SK-N-SH treated with all-trans-retinoic acid at 6 μM for 48 hours (cell line): ENCODE results near the gene GRIA1.

ENCODE experiments used
- ATAC-seq: fragments of 200-7000 bp; cut with Tn5 transposase; 3 replicates; pipeline ENCODE4 v1.9.1; 2020; ENCODE audit warnings: mild to moderate bottlenecking, moderate library complexity
- ARNTL ChIP-seq: fragments of 450-650 bp; formaldehyde crosslinking; IDR thresholded peaks from 2 replicates; pipeline ENCODE4 v1.5.0; 2020; ENCODE audit warnings: low read depth, mild to moderate bottlenecking, moderate library complexity, borderline replicate concordance
- BACH2 ChIP-seq: fragments of 250-450 bp; sonication (Bioruptor Pico); IDR thresholded peaks from 2 replicates; pipeline ENCODE4 v1.9.0; 2021; ENCODE audit warnings: mild to moderate bottlenecking, borderline replicate concordance
- CSDC2 ChIP-seq: fragments of 250-450 bp; sonication (Bioruptor Pico); IDR thresholded peaks from 2 replicates; pipeline ENCODE4 v1.5.0; 2020; ENCODE audit warnings: mild to moderate bottlenecking, moderate library complexity
- ESRRG ChIP-seq: fragments of 250-450 bp; sonication (Bioruptor Pico); IDR thresholded peaks from 2 replicates; pipeline ENCODE4 v1.6.1; 2021; ENCODE audit warnings: mild to moderate bottlenecking
- ISL1 ChIP-seq: fragments of 250-450 bp; sonication (Bioruptor Pico); IDR thresholded peaks from 2 replicates; pipeline ENCODE4 v2.1.2; 2022; ENCODE audit warnings: mild to moderate bottlenecking, moderate library complexity
- OSR1 ChIP-seq: fragments of 250-450 bp; sonication (Bioruptor Pico); IDR thresholded peaks from 2 replicates; pipeline ENCODE4 v1.8.0; 2022; ENCODE audit warnings: moderate library complexity, mild to moderate bottlenecking, inconsistent platforms
- PPARA ChIP-seq: fragments of 250-450 bp; sonication (Bioruptor Pico); IDR thresholded peaks from 2 replicates; pipeline ENCODE4 v1.5.0; 2020; ENCODE audit warnings: mild to moderate bottlenecking, borderline replicate concordance
- RARB ChIP-seq: fragments of 250-450 bp; sonication (Bioruptor Pico); IDR thresholded peaks from 2 replicates; pipeline ENCODE4 v1.8.0; 2021; ENCODE audit warnings: mild to moderate bottlenecking, moderate library complexity
- SNAI2 ChIP-seq: fragments of 250-450 bp; sonication (Bioruptor Pico); IDR thresholded peaks from 2 replicates; pipeline ENCODE4 v1.5.0; 2020; ENCODE audit warnings: mild to moderate bottlenecking, moderate library complexity
- TCF4 ChIP-seq: fragments of 250-450 bp; sonication (Bioruptor Pico); IDR thresholded peaks from 2 replicates; pipeline ENCODE4 v1.8.0; 2021; ENCODE audit warnings: mild to moderate bottlenecking, moderate library complexity, borderline replicate concordance
- TOX ChIP-seq: fragments of 250-450 bp; sonication (Bioruptor Pico); IDR thresholded peaks from 2 replicates; pipeline ENCODE4 v1.8.0; 2021; ENCODE audit warnings: mild to moderate bottlenecking, moderate library complexity, borderline replicate concordance
- ZC3H10 ChIP-seq: fragments of 250-450 bp; sonication (Bioruptor Pico); IDR thresholded peaks from 2 replicates; pipeline ENCODE4 v1.5.1; 2021; ENCODE audit warnings: mild to moderate bottlenecking, moderate library complexity
- ZFP30 ChIP-seq: fragments of 450-650 bp; formaldehyde crosslinking; IDR thresholded peaks from 2 replicates; pipeline ENCODE4 v1.5.0; 2022; ENCODE audit warnings: mild to moderate bottlenecking, moderate library complexity
- ZNF565 ChIP-seq: fragments of 450-650 bp; formaldehyde crosslinking; conservative IDR thresholded peaks from 2 replicates; pipeline ENCODE4 v1.5.0; 2020; ENCODE audit warnings: low read depth, mild to moderate bottlenecking, moderate library complexity
- ZNF70 ChIP-seq: fragments of 450-650 bp; formaldehyde crosslinking; IDR thresholded peaks from 2 replicates; pipeline ENCODE4 v1.5.0; 2020; ENCODE audit warnings: mild to moderate bottlenecking, moderate library complexity
- ZNF8 ChIP-seq: fragments of 450-650 bp; formaldehyde crosslinking; IDR thresholded peaks from 2 replicates; pipeline ENCODE4 v1.5.0; 2020; ENCODE audit warnings: mild to moderate bottlenecking, moderate library complexity
- TF ChIP-seq, protein P1 (sequence below): fragments of 250-450 bp; sonication (Bioruptor Pico); IDR thresholded peaks from 2 replicates; pipeline ENCODE4 v1.8.0; 2020; ENCODE audit warnings: mild to moderate bottlenecking, moderate library complexity, borderline replicate concordance
- TF ChIP-seq, protein P2 (sequence below): fragments of 250-450 bp; sonication (Bioruptor Pico); IDR thresholded peaks from 2 replicates; pipeline ENCODE4 v1.8.0; 2021; ENCODE audit warnings: low read depth, mild to moderate bottlenecking, moderate library complexity, borderline replicate concordance
- TF ChIP-seq, protein P3 (sequence below): fragments of 250-450 bp; sonication (Bioruptor Pico); IDR thresholded peaks from 2 replicates; pipeline ENCODE4 v1.5.1; 2020; ENCODE audit warnings: low read depth, mild to moderate bottlenecking, moderate library complexity
- TF ChIP-seq, protein P4 (sequence below): fragments of 250-450 bp; sonication (Bioruptor Pico); IDR thresholded peaks from 2 replicates; pipeline ENCODE4 v1.5.1; 2021; ENCODE audit warnings: mild to moderate bottlenecking, moderate library complexity

The GRIA1 gene

DNA sequence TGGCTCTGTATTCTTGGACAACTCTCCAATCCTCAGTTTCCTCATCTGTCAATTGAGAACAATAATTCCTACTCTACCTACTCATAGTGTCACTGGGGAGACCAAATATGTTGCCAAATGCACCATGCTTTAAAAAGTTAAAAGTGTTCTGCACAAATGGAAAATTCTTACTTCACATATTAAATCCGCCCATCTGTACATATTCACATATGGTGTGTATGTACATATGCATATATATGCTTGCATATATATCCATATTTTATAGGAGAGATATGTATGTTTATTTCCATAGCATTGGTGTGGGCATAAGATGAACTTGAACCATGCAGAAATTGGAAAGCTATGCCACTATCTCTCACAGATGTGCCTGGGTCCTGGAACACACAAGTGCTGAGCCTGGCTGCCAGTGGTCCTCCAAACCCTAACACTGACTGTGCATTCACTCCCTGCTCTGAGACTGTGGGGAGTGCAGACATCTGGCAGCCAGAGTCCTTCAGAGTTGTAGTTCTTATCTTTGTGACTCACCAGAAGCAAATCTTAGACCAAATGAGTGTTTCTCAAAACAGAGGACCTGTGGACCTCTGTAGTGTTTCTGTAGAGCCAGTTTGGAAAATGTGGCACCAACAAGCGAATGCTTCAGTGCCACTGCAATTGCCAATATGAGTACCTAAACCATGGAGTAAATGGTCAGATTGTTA, 168.7 kb downstream of the GRIA1 start:
- ATAC-seq = peak; percentile 88
- TF ChIP-seq, protein P1, sequence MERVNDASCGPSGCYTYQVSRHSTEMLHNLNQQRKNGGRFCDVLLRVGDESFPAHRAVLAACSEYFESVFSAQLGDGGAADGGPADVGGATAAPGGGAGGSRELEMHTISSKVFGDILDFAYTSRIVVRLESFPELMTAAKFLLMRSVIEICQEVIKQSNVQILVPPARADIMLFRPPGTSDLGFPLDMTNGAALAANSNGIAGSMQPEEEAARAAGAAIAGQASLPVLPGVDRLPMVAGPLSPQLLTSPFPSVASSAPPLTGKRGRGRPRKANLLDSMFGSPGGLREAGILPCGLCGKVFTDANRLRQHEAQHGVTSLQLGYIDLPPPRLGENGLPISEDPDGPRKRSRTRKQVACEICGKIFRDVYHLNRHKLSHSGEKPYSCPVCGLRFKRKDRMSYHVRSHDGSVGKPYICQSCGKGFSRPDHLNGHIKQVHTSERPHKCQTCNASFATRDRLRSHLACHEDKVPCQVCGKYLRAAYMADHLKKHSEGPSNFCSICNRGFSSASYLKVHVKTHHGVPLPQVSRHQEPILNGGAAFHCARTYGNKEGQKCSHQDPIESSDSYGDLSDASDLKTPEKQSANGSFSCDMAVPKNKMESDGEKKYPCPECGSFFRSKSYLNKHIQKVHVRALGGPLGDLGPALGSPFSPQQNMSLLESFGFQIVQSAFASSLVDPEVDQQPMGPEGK (CRISPR knock-in tag) = no peak
- TF ChIP-seq TCF4 (CRISPR knock-in tag) = peak; percentile 76; the same call in 1 of the 2 replicates
- TF ChIP-seq ISL1 = 0 out of 2 replicates have a peak, but pooled peaks have one; percentile 8

DNA sequence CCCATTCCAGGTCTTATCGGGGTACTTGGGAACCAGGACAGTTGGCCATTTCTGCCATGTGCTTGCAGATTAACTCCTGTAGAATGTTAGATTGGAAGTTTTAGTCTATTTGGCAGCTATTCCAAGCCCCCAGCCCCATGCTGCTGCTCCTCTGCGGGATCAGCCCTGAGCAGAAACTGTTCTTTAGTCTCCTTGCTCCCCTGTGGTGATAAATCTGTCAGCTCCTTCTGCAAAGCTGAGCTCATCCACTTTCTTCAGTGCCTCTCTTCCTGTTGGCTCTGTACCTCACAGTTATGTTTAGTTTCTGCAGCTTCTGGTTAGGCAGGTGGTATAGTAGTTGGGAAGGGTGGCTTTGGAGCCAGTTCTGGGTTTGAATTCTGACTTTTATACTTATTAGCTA, 170.4 kb downstream of the GRIA1 start:
- ATAC-seq = no peak

DNA sequence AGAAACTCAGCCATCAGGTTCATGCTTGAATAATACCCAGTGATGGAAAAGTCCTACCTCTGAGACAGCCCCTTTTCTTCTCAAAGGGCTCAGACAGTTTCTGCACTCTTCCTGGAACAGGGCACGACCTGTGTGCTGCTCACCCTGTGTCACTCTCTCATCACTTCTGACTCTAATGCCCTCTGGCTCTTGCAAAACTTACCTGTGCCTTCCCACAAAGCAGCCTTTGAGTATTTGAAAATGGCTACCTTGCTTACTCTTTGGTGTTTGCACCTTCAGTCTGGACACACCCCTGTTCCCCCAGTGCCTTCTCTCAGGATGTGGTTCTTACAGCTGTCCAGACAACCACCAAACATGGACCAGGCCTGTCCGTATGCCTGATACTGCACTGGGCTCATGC, 171.4 kb downstream of the GRIA1 start:
- TF ChIP-seq RARB (CRISPR knock-in tag) (no peak), ZNF70 (CRISPR knock-in tag) (no peak), CSDC2 (no peak), ZNF565 (CRISPR knock-in tag) (no peak), PPARA (no peak)
- TF ChIP-seq, protein P2, sequence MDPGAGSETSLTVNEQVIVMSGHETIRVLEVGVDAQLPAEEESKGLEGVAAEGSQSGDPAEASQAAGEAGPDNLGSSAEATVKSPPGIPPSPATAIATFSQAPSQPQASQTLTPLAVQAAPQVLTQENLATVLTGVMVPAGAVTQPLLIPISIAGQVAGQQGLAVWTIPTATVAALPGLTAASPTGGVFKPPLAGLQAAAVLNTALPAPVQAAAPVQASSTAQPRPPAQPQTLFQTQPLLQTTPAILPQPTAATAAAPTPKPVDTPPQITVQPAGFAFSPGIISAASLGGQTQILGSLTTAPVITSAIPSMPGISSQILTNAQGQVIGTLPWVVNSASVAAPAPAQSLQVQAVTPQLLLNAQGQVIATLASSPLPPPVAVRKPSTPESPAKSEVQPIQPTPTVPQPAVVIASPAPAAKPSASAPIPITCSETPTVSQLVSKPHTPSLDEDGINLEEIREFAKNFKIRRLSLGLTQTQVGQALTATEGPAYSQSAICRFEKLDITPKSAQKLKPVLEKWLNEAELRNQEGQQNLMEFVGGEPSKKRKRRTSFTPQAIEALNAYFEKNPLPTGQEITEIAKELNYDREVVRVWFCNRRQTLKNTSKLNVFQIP (CRISPR knock-in tag) = no peak
- no peak for ATAC-seq

More for the DNA sequence above, 170.4 kb downstream of the GRIA1 start:
- TF ChIP-seq CSDC2 (no peak), ZNF8 (CRISPR knock-in tag) (no peak), OSR1 (CRISPR knock-in tag) (no peak), SNAI2 (CRISPR knock-in tag) (no peak), ZNF565 (CRISPR knock-in tag) (no peak), ESRRG (no peak), BACH2 (CRISPR knock-in tag) (no peak), ZNF70 (CRISPR knock-in tag) (no peak), TOX (no peak), ARNTL (CRISPR knock-in tag) (no peak), ZFP30 (CRISPR knock-in tag) (no peak), PPARA (no peak), ZC3H10 (CRISPR knock-in tag) (no peak), RARB (CRISPR knock-in tag) (no peak), ISL1 (no peak)
- TF ChIP-seq, protein P1 (CRISPR knock-in tag) = no peak
- TF ChIP-seq, protein P3, sequence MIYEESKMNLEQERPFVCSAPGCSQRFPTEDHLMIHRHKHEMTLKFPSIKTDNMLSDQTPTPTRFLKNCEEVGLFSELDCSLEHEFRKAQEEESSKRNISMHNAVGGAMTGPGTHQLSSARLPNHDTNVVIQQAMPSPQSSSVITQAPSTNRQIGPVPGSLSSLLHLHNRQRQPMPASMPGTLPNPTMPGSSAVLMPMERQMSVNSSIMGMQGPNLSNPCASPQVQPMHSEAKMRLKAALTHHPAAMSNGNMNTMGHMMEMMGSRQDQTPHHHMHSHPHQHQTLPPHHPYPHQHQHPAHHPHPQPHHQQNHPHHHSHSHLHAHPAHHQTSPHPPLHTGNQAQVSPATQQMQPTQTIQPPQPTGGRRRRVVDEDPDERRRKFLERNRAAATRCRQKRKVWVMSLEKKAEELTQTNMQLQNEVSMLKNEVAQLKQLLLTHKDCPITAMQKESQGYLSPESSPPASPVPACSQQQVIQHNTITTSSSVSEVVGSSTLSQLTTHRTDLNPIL (CRISPR knock-in tag) = no peak
- TF ChIP-seq, protein P4, sequence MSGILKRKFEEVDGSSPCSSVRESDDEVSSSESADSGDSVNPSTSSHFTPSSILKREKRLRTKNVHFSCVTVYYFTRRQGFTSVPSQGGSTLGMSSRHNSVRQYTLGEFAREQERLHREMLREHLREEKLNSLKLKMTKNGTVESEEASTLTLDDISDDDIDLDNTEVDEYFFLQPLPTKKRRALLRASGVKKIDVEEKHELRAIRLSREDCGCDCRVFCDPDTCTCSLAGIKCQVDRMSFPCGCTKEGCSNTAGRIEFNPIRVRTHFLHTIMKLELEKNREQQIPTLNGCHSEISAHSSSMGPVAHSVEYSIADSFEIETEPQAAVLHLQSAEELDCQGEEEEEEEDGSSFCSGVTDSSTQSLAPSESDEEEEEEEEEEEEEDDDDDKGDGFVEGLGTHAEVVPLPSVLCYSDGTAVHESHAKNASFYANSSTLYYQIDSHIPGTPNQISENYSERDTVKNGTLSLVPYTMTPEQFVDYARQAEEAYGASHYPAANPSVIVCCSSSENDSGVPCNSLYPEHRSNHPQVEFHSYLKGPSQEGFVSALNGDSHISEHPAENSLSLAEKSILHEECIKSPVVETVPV (CRISPR knock-in tag) = no peak

DNA sequence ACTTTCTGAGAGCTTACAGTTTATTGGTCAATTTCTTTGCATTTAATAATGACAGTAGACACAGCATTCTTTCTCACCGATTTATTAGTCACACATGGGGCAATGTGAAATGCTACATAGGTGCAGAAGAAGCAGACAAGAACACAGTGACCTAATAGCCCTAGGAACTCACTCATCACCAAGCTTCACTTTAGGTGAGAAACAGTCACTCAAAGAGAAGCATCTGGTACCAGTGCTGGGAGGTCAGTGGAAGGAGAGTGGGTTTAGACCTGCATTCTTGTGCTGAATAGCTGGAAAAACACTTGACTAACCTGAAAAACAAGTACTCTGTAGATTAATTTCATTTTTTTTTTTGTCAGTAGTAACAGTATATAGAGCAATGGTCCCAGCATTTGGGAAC, 179.6 kb downstream of the GRIA1 start:
- ATAC-seq = no peak
- TF ChIP-seq, protein P3 (CRISPR knock-in tag) = no peak
- TF ChIP-seq CSDC2 (no peak), TOX (no peak), PPARA (no peak), ISL1 (no peak), TCF4 (CRISPR knock-in tag) (no peak)
- TF ChIP-seq, protein P2 (CRISPR knock-in tag) = no peak
- TF ChIP-seq, protein P1 (CRISPR knock-in tag) = no peak
